Measurements from ENCODE around the gene COX11.

- TF ChIP-seq POLR2A (IDR thresholded peaks at IDR 0.05) (no peak), CTCF (IDR thresholded peaks at IDR 0.05) (no peak), POLR2AphosphoS5 (IDR thresholded peaks at IDR 0.05) (no peak), EP300 (IDR thresholded peaks at IDR 0.05; ENCODE audit: low read depth) (no peak)
Measured at GRCh38 chr17:55002458-55002857, 34.0 kb upstream of the COX11 start.

All from transverse colon (tissue), 4 donors.